Measurements from ENCODE around the gene LIN7B.

Gene LIN7B

GRCh38 chr19:49165865-49166301, 51.7 kb downstream of the LIN7B start:
- DNase-seq (ENCODE audit: low read depth), result no peak

- no peak for DNase-seq (ENCODE audit: low read depth)
Observed at GRCh38 chr19:49167857-49168409, 53.8 kb downstream of the LIN7B start.

Measured in stromal cell of bone marrow (primary cell).